GM23338 (cell line): ENCODE data around the gene CEP78.

Source experiments
- CREB1 ChIP-seq: fragments of 250-450 bp; sonication (Bioruptor Pico); IDR thresholded peaks from 2 replicates; pipeline ENCODE4 v1.5.0; 2020; ENCODE audit warnings: low read depth, mild to moderate bottlenecking, moderate library complexity
- EZH2 ChIP-seq: fragments of 200-600 bp; sonication (generic); IDR thresholded peaks from one replicate; pipeline ENCODE4 v1.8.0; 2017; ENCODE audit warnings: antibody characterized with exemption, mild to moderate bottlenecking, low read depth; ENCODE audit not compliant: unreplicated experiment
- EZH2phosphoT487 ChIP-seq: fragments of 200-600 bp; sonication (generic); IDR thresholded peaks from one replicate; pipeline ENCODE4 v1.8.1; 2018; ENCODE audit warnings: antibody characterized with exemption; ENCODE audit not compliant: unreplicated experiment
- JUNB ChIP-seq: IDR thresholded peaks from one replicate; pipeline ENCODE4 v1.6.1; 2016; ENCODE audit warnings: antibody characterized with exemption; ENCODE audit not compliant: unreplicated experiment
- POLR2AphosphoS5 ChIP-seq: IDR thresholded peaks from 2 replicates; pipeline ENCODE4 v1.6.1; 2016; ENCODE audit warnings: antibody characterized with exemption, low read depth
- STAT1 ChIP-seq: IDR thresholded peaks from one replicate; pipeline ENCODE4 v1.6.1; 2016; ENCODE audit warnings: antibody characterized with exemption; ENCODE audit not compliant: unreplicated experiment
- ZNF331 ChIP-seq: fragments of 250-450 bp; sonication (Bioruptor Pico); IDR thresholded peaks from 2 replicates; pipeline ENCODE4 v1.5.0; 2020; ENCODE audit warnings: low read depth, mild to moderate bottlenecking, moderate library complexity
- TF ChIP-seq, protein P1 (sequence below), 2 experiments: fragments of 200-600 bp in 1 of 2; sonication (generic) in 1 of 2; conservative IDR thresholded peaks; 2 replicates each; pipeline versions ENCODE4 v1.5.1 to v1.6.1; 2016 to 2017; ENCODE audit warnings: antibody characterized with exemption in 2 of 2, low read depth in 2 of 2, mild to moderate bottlenecking in 2 of 2, moderate library complexity in 1 of 2
- TF ChIP-seq, protein P2 (sequence below): IDR thresholded peaks from one replicate; pipeline ENCODE4 v1.6.1; 2018; ENCODE audit warnings: antibody characterized with exemption; ENCODE audit not compliant: unreplicated experiment

DNA sequence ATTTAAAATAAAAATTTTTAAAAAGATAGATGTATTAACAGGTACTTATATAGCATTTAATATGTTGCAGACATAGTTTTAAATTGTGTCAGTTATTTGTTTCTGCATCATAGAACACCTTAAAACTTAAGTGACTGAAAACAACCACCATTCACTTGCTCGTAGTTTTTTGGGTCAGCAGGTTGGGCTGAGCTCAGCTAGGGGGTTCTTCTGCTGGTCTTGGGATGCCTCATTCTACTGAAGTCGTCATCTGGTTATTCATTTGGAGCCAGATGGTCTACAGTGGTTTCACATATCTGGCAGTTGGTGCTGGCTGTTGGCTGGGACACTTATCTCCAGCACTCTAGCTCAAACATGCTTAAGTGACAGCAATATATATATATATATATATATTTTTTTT lies 90.7 kb downstream of the CEP78 start:
- no peak for TF ChIP-seq EZH2phosphoT487
- TF ChIP-seq, protein P1, sequence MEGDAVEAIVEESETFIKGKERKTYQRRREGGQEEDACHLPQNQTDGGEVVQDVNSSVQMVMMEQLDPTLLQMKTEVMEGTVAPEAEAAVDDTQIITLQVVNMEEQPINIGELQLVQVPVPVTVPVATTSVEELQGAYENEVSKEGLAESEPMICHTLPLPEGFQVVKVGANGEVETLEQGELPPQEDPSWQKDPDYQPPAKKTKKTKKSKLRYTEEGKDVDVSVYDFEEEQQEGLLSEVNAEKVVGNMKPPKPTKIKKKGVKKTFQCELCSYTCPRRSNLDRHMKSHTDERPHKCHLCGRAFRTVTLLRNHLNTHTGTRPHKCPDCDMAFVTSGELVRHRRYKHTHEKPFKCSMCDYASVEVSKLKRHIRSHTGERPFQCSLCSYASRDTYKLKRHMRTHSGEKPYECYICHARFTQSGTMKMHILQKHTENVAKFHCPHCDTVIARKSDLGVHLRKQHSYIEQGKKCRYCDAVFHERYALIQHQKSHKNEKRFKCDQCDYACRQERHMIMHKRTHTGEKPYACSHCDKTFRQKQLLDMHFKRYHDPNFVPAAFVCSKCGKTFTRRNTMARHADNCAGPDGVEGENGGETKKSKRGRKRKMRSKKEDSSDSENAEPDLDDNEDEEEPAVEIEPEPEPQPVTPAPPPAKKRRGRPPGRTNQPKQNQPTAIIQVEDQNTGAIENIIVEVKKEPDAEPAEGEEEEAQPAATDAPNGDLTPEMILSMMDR (conservative IDR thresholded peaks at IDR 0.05; ENCODE audit: low read depth in 2 of 2) = no peak
- TF ChIP-seq CREB1 = no peak
- TF ChIP-seq, protein P2, sequence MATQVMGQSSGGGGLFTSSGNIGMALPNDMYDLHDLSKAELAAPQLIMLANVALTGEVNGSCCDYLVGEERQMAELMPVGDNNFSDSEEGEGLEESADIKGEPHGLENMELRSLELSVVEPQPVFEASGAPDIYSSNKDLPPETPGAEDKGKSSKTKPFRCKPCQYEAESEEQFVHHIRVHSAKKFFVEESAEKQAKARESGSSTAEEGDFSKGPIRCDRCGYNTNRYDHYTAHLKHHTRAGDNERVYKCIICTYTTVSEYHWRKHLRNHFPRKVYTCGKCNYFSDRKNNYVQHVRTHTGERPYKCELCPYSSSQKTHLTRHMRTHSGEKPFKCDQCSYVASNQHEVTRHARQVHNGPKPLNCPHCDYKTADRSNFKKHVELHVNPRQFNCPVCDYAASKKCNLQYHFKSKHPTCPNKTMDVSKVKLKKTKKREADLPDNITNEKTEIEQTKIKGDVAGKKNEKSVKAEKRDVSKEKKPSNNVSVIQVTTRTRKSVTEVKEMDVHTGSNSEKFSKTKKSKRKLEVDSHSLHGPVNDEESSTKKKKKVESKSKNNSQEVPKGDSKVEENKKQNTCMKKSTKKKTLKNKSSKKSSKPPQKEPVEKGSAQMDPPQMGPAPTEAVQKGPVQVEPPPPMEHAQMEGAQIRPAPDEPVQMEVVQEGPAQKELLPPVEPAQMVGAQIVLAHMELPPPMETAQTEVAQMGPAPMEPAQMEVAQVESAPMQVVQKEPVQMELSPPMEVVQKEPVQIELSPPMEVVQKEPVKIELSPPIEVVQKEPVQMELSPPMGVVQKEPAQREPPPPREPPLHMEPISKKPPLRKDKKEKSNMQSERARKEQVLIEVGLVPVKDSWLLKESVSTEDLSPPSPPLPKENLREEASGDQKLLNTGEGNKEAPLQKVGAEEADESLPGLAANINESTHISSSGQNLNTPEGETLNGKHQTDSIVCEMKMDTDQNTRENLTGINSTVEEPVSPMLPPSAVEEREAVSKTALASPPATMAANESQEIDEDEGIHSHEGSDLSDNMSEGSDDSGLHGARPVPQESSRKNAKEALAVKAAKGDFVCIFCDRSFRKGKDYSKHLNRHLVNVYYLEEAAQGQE = no peak
- no peak for TF ChIP-seq EZH2
- TF ChIP-seq POLR2AphosphoS5 = no peak; the same call in 1 of the 2 replicates
- TF ChIP-seq JUNB = no peak
- TF ChIP-seq STAT1 = no peak
- TF ChIP-seq ZNF331 (CRISPR knock-in tag) = peak; percentile 94
